ENCODE measurements around the gene ARL15.
"Not testable (repeated sequence)": the region's sequence is repeated elsewhere in the genome, so short reads cannot be mapped to it uniquely, and the experiment has no call there.

The ARL15 gene

GRCh38 chr5:54084696-54085095 is 225.7 kb downstream of the ARL15 start:
- no peak for DNase-seq

GRCh38 chr5:54083851-54084250 is 226.5 kb downstream of the ARL15 start:
- no peak for DNase-seq

DNA sequence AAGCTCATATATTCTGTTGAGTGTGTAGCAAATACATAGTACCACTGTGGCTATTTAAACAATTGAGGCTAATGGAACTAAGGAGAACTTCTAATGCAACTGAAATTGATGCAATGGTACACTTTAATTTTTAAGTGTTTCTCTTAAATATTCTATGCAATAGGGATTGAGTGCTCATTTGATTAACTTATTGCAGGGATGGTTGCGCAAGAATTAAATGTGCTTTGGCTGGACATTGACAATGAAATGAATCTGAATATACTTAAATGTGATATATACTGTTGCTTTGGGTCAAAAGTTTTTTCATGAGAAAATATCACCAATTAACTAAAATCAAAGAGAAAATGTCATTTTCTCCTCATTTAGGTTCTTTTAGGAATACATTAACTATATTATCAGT is 227.1 kb downstream of the ARL15 start:
- DNase-seq: no peak

DNA sequence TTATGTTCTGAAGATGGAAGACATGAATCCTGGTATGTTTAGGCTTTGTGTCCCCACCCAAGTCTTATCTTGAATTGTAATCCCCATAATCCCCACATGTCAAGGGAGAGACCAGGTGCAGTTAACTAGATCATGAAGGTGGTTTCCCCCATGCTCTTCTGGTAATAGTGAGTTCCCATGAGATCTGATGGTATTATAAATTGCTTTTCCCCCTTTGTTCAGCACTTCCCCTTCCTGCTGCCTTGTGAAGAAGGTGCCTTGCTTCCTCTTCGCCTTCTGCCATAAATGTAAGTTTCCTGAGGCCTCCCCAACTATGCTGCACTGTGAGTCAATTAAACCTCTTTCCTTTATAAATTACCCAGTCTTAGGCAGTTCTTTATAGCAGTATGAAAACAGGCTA is 229.0 kb downstream of the ARL15 start:
- no peak for DNase-seq

GRCh38 chr5:54080831-54081230 is 229.5 kb downstream of the ARL15 start:
- DNase-seq: no peak

- no peak for DNase-seq
Measured at GRCh38 chr5:54073735-54074134, 236.6 kb downstream of the ARL15 start.

DNA sequence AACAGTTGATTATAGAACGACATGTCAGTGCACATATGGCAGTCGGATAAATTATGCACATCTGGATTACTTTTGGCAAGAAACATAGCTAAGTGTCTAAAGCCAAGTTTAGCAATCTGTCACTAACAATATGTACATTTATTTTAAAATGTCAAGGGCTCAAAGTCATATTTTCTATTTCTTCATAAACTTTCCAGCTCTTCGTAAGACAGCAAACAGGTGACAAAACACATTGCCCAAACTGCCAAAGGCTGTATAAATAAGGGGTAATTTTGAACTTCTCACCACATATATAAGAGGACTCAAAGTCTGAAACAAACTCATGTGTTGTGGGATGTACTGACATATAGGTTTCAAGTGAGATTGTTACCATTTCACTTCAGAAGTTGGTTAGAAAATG is 237.2 kb downstream of the ARL15 start:
- DNase-seq: no peak

DNA sequence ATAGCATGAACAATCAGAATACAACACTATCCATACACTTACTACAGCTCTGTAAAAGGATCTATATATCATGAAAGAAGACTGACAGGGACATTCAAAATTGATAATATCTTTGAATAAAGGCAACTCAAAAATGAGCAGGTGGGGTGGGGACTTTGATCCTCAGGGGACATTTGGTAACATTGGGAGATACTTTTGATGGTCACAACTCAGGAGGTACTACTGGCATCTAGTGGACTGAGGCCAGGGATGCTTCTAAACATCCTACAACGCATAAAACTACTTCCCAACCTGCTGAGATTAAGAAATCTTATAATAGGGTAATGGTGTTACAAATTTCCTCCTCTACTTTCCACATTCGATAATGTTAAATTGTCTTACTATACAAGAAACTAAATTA is 243.9 kb downstream of the ARL15 start:
- DNase-seq: no peak

DNA sequence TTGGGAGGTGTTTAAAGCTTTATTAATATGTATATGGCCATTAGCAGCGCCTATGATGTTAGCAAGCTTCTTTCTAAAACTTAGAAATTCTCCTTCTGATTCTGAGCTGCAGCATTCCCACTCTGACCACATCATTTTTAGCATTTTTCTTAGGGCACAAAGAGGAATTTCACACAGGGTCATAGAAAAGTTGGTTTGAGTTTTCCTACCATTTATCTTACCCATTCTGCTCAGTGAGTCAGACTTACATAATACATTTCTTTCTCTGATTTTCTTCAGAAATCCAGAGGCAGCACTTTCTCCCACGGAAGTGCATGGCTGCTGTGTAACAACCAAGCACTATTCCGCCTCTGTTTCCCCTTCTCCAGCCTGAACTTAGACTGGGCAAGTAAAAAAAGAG is 246.6 kb downstream of the ARL15 start:
- DNase-seq: no peak

- DNase-seq: no peak
Measured at GRCh38 chr5:54062958-54063357, 247.4 kb downstream of the ARL15 start.

DNA sequence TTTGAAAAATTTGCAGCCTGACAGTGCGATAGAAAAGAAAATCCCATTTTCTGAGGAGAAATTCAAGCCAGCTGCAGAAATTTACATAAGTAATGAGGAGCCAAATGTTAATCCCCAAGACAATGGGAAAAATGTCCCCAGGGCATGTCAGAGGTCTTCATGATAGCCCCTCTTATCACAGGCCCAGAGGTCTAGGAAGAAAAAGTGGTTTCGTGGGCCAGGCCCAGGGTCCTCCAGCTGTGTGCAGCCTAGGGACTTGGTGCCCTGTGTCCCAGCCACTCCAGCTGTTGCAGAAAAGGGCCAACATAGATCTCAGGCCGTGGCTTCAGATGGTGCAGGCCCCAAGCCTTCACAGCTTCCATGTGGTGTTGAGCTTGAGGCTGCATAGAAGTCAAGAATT is 249.5 kb downstream of the ARL15 start:
- DNase-seq: not testable (repeated sequence)

DNA sequence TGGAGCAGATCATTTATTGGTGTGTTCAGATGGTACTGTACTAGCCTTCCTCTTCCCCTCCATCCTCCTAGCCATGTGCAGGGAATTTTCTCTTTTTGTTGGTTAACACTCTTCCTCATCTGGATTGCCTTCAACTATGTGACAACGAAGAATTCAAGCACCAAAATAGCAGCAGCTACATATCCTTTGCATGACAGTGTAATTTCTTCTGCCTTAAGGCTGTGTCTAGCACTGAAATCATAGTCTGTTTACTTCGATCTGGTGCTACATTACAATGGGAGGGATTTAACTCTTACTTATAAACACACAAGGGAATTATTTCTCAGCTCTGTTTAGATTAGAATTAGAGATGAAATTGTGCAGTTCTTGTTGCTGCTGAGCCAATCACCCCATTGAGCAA is 260.4 kb downstream of the ARL15 start:
- no peak for DNase-seq

GRCh38 chr5:54049144-54049543 is 261.2 kb downstream of the ARL15 start:
- DNase-seq: no peak

GRCh38 chr5:54045077-54045792 is 265.1 kb downstream of the ARL15 start:
- DNase-seq: no peak

GRCh38 chr5:54044276-54044675 is 266.1 kb downstream of the ARL15 start:
- not testable (repeated sequence) for DNase-seq

- DNase-seq: no peak
Measured at GRCh38 chr5:54040804-54041203, 269.6 kb downstream of the ARL15 start.

DNA sequence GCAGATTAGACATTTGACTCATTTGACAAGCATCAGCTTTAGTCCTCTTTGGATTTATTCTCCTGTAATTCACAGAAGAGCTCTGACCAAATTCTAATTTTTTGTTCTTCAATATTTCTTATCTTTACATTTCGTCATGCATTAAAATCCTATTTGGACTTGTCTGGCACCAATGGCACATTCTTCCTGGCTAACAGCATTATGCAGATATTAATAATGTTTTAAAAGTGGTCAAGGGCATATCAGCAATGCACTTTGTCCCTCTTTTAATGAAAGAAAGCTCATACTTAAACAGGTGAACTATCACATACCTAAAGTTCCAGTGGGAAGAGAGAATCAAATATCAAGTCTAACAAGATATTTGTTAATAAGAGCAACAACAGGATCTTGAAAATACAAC is 270.4 kb downstream of the ARL15 start:
- no peak for DNase-seq

DNA sequence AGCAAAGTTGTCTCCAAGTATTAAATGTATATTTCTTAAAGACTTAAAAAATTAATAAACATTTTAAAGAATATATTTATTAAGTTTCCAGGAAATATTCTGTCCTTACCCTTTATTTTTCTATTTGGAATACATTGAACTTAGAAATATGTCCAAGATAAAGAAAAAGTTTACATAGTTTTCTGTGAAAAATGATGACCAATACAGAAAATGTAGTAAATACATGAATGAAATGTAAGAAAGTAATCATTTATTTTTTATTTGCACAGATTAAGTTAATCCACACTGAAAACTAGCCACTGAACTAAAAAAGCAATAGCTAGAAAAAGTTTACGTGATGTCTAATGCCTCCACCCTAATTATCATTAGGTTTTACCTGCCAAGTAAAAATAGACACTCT is 273.2 kb downstream of the ARL15 start:
- DNase-seq: no peak

DNA sequence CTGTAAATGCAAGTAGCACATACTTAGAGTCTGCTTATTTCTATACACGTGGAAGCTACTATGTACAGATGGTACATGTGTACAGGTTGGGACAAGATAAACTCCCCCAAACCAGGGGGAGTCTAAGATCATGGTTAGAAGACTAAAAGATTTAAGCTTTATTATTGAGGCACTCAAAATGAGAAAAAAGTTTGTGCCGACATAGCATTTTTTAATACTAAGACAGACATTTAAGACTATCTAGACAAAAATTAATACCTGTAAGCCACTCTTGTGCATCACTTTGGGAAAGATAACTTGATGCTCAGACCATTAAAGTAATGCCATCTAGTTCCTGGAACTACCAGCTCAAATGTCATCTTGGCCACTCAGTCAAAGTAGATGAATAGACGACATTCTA is 279.4 kb downstream of the ARL15 start:
- no peak for DNase-seq

DNA sequence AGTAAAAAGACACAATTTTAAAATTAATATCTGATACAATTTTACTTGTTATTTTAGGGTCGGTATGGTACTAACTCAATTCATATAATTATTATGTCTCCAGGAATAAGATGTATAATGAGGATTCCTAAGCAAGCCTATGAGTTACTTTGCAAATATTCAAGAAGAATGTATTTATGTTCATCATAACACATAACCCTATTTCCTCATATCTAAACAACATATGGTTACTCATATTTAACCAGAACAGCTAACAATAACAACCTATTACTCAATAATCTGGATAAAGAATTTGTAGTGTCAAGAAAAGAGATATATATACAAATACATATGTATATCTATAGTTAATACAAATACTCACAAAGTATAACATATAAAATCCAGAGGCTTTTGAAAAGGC is 285.9 kb downstream of the ARL15 start:
- no peak for DNase-seq

- DNase-seq: no peak
Measured at GRCh38 chr5:54022223-54022622, 288.1 kb downstream of the ARL15 start.

- DNase-seq: no peak
Measured at GRCh38 chr5:54021431-54022164, 288.8 kb downstream of the ARL15 start.

- no peak for DNase-seq
Measured at GRCh38 chr5:54018438-54018837, 291.9 kb downstream of the ARL15 start.

DNA sequence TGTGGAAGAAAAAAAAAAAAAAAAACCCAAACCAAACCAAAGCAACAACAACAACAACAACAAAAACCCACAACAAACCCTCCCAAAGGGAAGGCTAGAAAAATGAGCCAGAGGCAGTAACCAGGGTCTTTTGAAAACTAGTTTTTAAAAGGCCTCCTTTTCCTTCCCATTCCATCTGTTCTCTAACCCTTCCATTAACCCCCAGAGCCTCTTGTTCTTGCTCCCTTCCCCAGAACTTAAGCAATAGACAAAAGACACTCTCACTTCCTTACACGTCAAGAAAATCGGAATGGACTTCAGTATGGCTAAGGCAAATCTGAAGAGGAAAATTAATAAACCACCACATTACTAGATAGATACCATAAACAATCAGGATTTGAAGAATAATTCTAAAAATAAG is 292.8 kb downstream of the ARL15 start:
- no peak for DNase-seq

Data from NCI-H2171 (cell line).